Mesodermal cell (in vitro differentiated cells): ENCODE measurements around the gene FKBP2. TPM values are rescaled to one million over a fixed set of nuclear protein-coding genes. Genes with fewer than 3 reads are reported as not detected.

Experiments
- H3K27ac ChIP-seq: 2 replicates; pipeline ENCODE4 v1.7.0; 2013; ENCODE audit warnings: mild to moderate bottlenecking, low read depth, low read length, moderate library complexity; ENCODE audit not compliant: severe bottlenecking
- H3K36me3 ChIP-seq: 2 replicates; pipeline ENCODE4 v1.7.1; 2013; ENCODE audit warnings: mild to moderate bottlenecking, low read length, moderate library complexity; ENCODE audit not compliant: control insufficient read depth, insufficient read depth
- H3K4me1 ChIP-seq: one replicate; pipeline ENCODE4 v1.7.1; 2013; ENCODE audit warnings: mild to moderate bottlenecking, low read length; ENCODE audit not compliant: insufficient read depth, control insufficient read depth, poor library complexity, severe bottlenecking
- H3K4me3 ChIP-seq: 2 replicates; pipeline ENCODE4 v1.7.0; 2013; ENCODE audit warnings: low read length, control low read depth, mild to moderate bottlenecking; ENCODE audit not compliant: insufficient read depth, poor library complexity, severe bottlenecking; ENCODE audit errors: extremely low read depth
- H3K9me3 ChIP-seq: 2 replicates; pipeline ENCODE4 v1.7.1; 2013; ENCODE audit warnings: mild to moderate bottlenecking, low read length, moderate library complexity; ENCODE audit not compliant: control insufficient read depth
- WGBS, 2 experiments: methylation state at CpG; one replicate each; pipeline ENCODE4 v1.1.5; 2013; ENCODE audit warnings: missing lambda C conversion rate in 2 of 2; ENCODE audit not compliant: insufficient coverage in 2 of 2; 5-methylcytosine and 5-hydroxymethylcytosine counted together
- polyA plus RNA-seq, 2 experiments: library from polyadenylated mRNA; stranded (reverse); fragments of 50-300 nt; gene quantifications; one replicate each; pipeline ENCODE4 v1.2.3, GENCODE V29; 2013

The FKBP2 gene
- polyA plus RNA-seq (2013, experiment 1 of 2), result 71.7 TPM
- polyA plus RNA-seq (2013, experiment 2 of 2), result 72.1 TPM

DNA sequence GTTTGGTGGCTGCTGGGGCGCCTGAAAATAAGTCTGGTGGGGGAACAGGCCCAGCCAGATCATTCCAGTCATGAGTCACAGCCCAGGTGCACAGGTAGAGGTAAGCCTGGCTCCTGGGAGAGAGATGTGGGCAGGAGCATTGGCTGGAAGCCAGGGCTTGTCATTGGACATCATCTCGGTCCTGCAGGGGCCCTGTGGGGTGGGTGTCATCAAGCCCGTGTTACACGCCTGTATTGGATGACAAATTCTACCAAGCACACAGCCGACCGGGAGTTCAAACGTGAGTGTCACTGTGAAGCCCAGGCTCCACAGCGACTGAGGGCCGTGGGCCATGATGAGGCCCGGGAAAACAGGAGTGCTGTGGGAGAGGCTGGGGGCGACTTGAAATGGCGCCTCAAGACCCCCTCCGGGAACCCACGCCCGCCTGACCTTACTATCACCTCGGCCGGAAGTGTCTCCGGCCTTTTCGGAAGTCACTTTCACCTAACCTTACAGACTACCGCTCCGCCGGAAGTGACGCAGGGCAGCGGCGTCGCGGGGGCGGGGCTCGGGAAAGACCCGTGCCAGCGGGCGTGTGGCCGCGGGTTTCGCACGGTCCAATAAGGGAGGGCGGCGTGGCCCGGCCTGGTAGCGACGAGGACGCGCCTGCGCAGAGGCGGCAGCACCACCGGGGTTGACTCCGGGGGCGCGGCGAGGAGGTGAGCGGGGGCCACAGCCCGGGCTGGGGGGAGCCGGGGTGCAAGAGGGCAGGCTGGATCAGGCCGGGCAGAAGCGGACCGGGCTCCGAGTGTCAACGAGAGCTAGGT lies at the start of gene FKBP2:
TSS of gene FKBP2 (plus strand) at position 661 of the 806 bp plus-strand sequence. CDS start 1,293 bp downstream, outside the sequence.
- Histone ChIP-seq H3K9me3 (no peaks in the 10 kb centered on the region), H3K27ac (peak within 1 kb of the TSS; percentile 99), H3K4me3 (peak within 1 kb of the TSS; percentile 95), H3K4me1 (peaks cover 28% of the 10 kb centered on the region), H3K36me3 (peaks cover 38% of the 10 kb centered on the region)
- WGBS, 2 experiments, result 5% methylated on average over 33 to 50 of the region's 58 CpGs

DNA sequence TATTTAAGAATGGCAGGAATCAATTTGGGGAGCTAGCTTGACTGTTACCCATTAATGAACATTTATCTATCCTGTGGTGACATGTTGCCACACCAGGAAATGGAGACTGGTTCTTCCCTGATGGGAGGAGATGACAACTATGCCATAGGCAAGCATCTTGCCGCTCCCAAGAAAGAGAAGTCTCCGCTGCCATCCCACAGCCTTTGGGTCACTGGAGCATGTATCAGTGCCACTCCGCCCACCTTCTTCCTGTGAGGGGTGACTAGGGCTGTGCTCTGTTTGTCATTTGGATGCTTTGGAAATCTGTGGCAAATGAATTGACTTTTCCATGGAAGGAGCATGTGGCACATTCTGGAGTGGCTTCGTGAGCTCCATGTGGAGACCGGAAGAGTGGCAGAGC lies 48.5 kb upstream of the FKBP2 start:
- no peak overlapping the region for H3K4me3 ChIP-seq
- WGBS, 2 experiments, result 94 to 97% methylated on average over 4 to 5 of the region's 5 CpGs
- no peaks in the 10 kb centered on the region for H3K9me3 ChIP-seq
- H3K27ac ChIP-seq, result no peak overlapping the region
- no peaks in the 10 kb centered on the region for H3K4me1 ChIP-seq
- peaks cover 92% of the 10 kb centered on the region for H3K36me3 ChIP-seq

DNA sequence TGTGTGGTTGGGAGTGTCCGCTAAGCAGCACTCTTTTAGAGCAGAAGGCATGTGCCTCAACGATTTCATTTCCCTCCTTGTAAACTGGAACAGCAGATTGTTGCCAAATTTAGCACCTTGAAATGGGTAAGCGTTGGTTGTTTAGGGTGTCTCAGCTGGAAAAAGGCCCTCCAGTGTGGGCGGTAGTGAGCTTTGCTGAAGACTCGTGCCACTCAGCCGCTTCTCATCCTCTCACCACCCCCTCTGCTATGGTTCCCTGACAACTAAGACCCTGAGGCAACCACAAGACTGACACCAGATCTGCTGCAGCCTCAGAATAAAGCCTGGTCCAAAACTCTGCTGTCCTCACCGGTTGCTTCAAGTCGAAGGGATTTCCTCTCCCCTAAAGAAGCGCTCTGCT lies 44.3 kb upstream of the FKBP2 start:
- H3K9me3 ChIP-seq, result no peaks in the 10 kb centered on the region
- no peaks in the 10 kb centered on the region for H3K4me1 ChIP-seq
- WGBS, 2 experiments, result 86 to 97% methylated on average over 3 to 7 of the region's 9 CpGs
- H3K36me3 ChIP-seq, result peaks cover 100% of the 10 kb centered on the region
- H3K4me3 ChIP-seq, result no peak overlapping the region
- H3K27ac ChIP-seq, result no peak overlapping the region

DNA sequence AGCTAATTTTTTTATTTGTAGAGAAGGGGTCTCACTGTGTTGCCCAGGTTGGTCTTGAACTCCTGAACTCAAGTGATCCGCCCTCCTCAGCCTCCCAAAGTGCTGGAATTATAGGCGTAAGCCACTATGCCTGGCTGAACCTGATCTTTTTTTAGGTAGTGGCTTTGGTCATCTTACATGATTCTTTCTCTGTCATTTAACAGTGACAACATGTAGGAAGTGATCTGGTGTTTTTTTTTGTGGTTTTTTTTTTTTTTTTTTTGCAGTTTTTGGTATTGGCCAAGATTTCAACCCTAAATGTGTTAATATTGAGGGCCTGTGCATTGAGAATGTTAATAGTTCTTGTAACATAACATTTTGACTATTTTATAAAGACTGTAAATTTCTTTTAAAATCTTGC lies 42.4 kb upstream of the FKBP2 start:
- Histone ChIP-seq H3K9me3 (no peaks in the 10 kb centered on the region), H3K4me3 (no peak overlapping the region), H3K27ac (no peak overlapping the region), H3K4me1 (peaks cover 4% of the 10 kb centered on the region), H3K36me3 (peaks cover 100% of the 10 kb centered on the region)
- WGBS, 2 experiments, result 100% methylated on average over 2 of the region's 2 CpGs; no CpG with 5 or more reads in 1 of the 2 experiments

GRCh38 chr11:64201543-64201942 lies 39.4 kb upstream of the FKBP2 start:
- WGBS, 2 experiments, result 93 to 97% methylated on average over 3 of the region's 3 CpGs

GRCh38 chr11:64202992-64203391 lies 37.9 kb upstream of the FKBP2 start:
- H3K9me3 ChIP-seq, result no peaks in the 10 kb centered on the region
- WGBS, 2 experiments, result 84 to 97% methylated on average over 5 to 9 of the region's 9 CpGs
- H3K36me3 ChIP-seq, result peaks cover 87% of the 10 kb centered on the region
- no peak overlapping the region for H3K4me3 ChIP-seq
- peaks cover 25% of the 10 kb centered on the region for H3K4me1 ChIP-seq
- no peak overlapping the region for H3K27ac ChIP-seq

More at GRCh38 chr11:64201543-64201942, 39.4 kb upstream of the FKBP2 start:
- Histone ChIP-seq H3K4me3 (no peak overlapping the region), H3K9me3 (no peaks in the 10 kb centered on the region), H3K27ac (no peak overlapping the region), H3K36me3 (peaks cover 97% of the 10 kb centered on the region), H3K4me1 (peaks cover 10% of the 10 kb centered on the region)

GRCh38 chr11:64203421-64204079 lies 37.3 kb upstream of the FKBP2 start:
- peaks cover 86% of the 10 kb centered on the region for H3K36me3 ChIP-seq

GRCh38 chr11:64204080-64204440 lies 36.8 kb upstream of the FKBP2 start:
- H3K36me3 ChIP-seq, result peaks cover 81% of the 10 kb centered on the region
- H3K4me3 ChIP-seq, result no peak overlapping the region
- WGBS, 2 experiments, result 97 to 100% methylated on average over 4 to 10 of the region's 16 CpGs
- no peaks in the 10 kb centered on the region for H3K9me3 ChIP-seq
- no peak overlapping the region for H3K27ac ChIP-seq
- H3K4me1 ChIP-seq, result peaks cover 29% of the 10 kb centered on the region

More at GRCh38 chr11:64203421-64204079, 37.3 kb upstream of the FKBP2 start:
- Histone ChIP-seq H3K27ac (no peak overlapping the region), H3K4me3 (no peak overlapping the region), H3K9me3 (no peaks in the 10 kb centered on the region), H3K4me1 (peaks cover 29% of the 10 kb centered on the region)
- 94 to 97% methylated on average over 22 to 26 of the region's 27 CpGs for WGBS, 2 experiments

GRCh38 chr11:64204464-64204989 lies 36.4 kb upstream of the FKBP2 start:
- Histone ChIP-seq H3K4me1 (peaks cover 29% of the 10 kb centered on the region), H3K4me3 (no peak overlapping the region), H3K9me3 (no peaks in the 10 kb centered on the region), H3K27ac (no peak overlapping the region), H3K36me3 (peaks cover 77% of the 10 kb centered on the region)
- WGBS, 2 experiments, result 76 to 91% methylated on average over 3 to 4 of the region's 7 CpGs

GRCh38 chr11:64206457-64207255 lies 34.2 kb upstream of the FKBP2 start, which contains the start of gene FERMT3:
TSS of gene FERMT3 (plus strand) at chr11:64206721. CDS start at chr11:64207365, 644 bp downstream.
- H3K36me3 ChIP-seq, result peaks cover 56% of the 10 kb centered on the region
- peak within 1 kb of the TSS; percentile 83 for H3K27ac ChIP-seq
- peaks cover 29% of the 10 kb centered on the region for H3K4me1 ChIP-seq
- WGBS, 2 experiments, result 92 to 94% methylated on average over 25 to 26 of the region's 27 CpGs
- H3K4me3 ChIP-seq, result no peak within 1 kb of the TSS
- no peaks in the 10 kb centered on the region for H3K9me3 ChIP-seq
